ENCODE data around the gene CCL15. TPM values are rescaled to one million over a fixed set of nuclear protein-coding genes. Genes with fewer than 3 reads are reported as not detected.

Gene CCL15
- total RNA-seq, 1 donor from 2014 or later: 13.8 TPM

DNA sequence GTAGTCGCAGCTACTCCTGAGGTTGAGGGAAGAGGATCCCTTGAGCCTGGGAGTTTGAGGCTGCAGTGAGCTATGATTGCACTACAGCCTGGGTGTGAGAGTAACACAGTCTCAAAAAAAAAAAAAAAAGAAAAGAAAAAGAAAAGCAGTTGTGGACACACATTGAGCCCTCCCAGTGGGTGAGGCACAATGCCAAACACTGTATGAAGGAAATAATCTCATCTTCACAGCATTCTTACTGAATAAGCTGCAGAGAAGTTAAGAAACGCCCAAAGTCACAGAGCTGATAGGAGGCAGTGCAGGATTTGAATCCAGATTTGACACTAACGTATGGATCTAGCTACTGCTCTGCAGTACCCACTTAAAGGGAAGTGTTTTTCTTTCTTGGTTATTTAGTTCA, 52.0 kb downstream of the CCL15 start:
- no peak for ATAC-seq
- DNase-seq (ENCODE audit: low spot score): no peak

DNA sequence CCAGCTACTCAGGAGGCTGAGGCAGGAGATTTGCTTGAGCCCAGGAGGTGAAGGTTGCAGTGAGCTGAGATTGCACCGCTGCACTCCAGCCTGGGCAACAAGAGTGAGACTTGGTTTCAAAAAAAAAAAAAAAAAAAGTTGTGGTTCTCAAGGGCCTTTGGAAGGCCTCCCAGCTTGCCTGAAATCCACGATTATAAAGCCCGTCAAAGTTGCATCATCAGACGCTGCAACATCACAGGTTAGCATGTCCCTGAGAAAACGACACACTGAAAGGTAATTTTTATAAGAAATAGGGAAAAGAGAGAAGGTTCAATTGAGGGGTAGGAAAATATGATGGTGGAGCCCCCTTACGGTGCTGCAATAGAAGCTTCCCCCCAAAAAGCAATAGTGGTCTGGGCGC, 53.3 kb downstream of the CCL15 start:
- no peak for ATAC-seq
- DNase-seq (ENCODE audit: low spot score): no peak

Other genes starting within 250 kb of the CCL15 start
- not detected for gene GAS2L2, start 248.3 kb downstream of the CCL15 start, total RNA-seq
- gene C17orf50, start 240.7 kb downstream of the CCL15 start, total RNA-seq: not detected
- 0.45 TPM for gene MMP28, start 205.9 kb downstream of the CCL15 start, total RNA-seq
- 63.1 TPM for gene TAF15, start 192.1 kb downstream of the CCL15 start, total RNA-seq
- not detected for gene HEATR9, start 132.7 kb downstream of the CCL15 start, total RNA-seq
- 0.48 TPM for gene CCL5, start 121.2 kb downstream of the CCL15 start, total RNA-seq
- not detected for gene RDM1, start 70.8 kb downstream of the CCL15 start, total RNA-seq
- not detected for gene LYZL6, start 57.8 kb downstream of the CCL15 start, total RNA-seq
- gene CCL16, start 20.1 kb downstream of the CCL15 start, total RNA-seq: 31.1 TPM
- 16.9 TPM for gene CCL14, start 14.8 kb downstream of the CCL15 start, total RNA-seq
- gene CCL23, start 16.4 kb upstream of the CCL15 start, total RNA-seq: 1.4 TPM
- 0.33 TPM for gene CCL18, start 62.7 kb upstream of the CCL15 start, total RNA-seq
- gene CCL3, start 88.6 kb upstream of the CCL15 start, total RNA-seq: 2.0 TPM
- gene CCL4, start 102.3 kb upstream of the CCL15 start, total RNA-seq: 1.2 TPM
- gene TBC1D3B, start 175.1 kb upstream of the CCL15 start, total RNA-seq: 5.7 TPM
- 0.38 TPM for gene CCL3L1, start 195.2 kb upstream of the CCL15 start, total RNA-seq
- gene CCL4L2, start 209.5 kb upstream of the CCL15 start, total RNA-seq: not detected